ENCODE measurements around the gene SLC7A1. TPM values are rescaled to one million over a fixed set of nuclear protein-coding genes. Genes with fewer than 3 reads are reported as not detected.

The SLC7A1 gene
- total and polyA plus RNA-seq, 2 experiments from 2014 or later, result 23.0 to 74.7 TPM

- H3K4me3 ChIP-seq, result no peak overlapping the region
- DNase-seq (ENCODE audit: low spot score), result no peak
- H3K79me2 ChIP-seq (replicated peaks; ENCODE audit: insufficient read depth), result no peaks in the 10 kb centered on the region
- H3K4me1 ChIP-seq (ENCODE audit: insufficient read depth), result peaks cover 7% of the 10 kb centered on the region; the same call in 1 of the 2 replicates
- H3K36me3 Mint-ChIP-seq (ENCODE audit: low read depth), result no peaks in the 10 kb centered on the region
- H3K27me3 ChIP-seq (ENCODE audit: insufficient read depth), result no peaks in the 10 kb centered on the region
- no peaks in the 10 kb centered on the region for H3K9me2 ChIP-seq (ENCODE audit: insufficient read depth)
- no peak overlapping the region for H3K27ac ChIP-seq (ENCODE audit: low read depth)
- no peaks in the 10 kb centered on the region for H3K36me3 ChIP-seq (ENCODE audit: insufficient read depth)
- H2AFZ ChIP-seq, result no peak overlapping the region
- TF ChIP-seq ZNF114 (CRISPR knock-in tag; IDR thresholded peaks at IDR 0.05) (no peak), STAT1 (IDR thresholded peaks at IDR 0.05; ENCODE audit: unreplicated experiment) (no peak)
- H3K9me3 Mint-ChIP-seq, result no peaks in the 10 kb centered on the region
- no peak overlapping the region for H3K4me2 ChIP-seq
- no peak overlapping the region for H3K27ac Mint-ChIP-seq
- no peaks in the 10 kb centered on the region for H4K20me1 ChIP-seq (replicated peaks; ENCODE audit: insufficient read depth)
- H3K27me3 Mint-ChIP-seq (ENCODE audit: insufficient read depth, low read depth, poor library complexity), result peaks cover 7% of the 10 kb centered on the region
- no peak for ATAC-seq
- no peak overlapping the region for H3K4me3 Mint-ChIP-seq
- H3K4me1 Mint-ChIP-seq, result peaks cover 24% of the 10 kb centered on the region
- H3F3A ChIP-seq (replicated peaks; ENCODE audit: low read depth), result no peaks in the 10 kb centered on the region
These were observed 97.0 kb downstream of the SLC7A1 start for GRCh38 chr13:29498426-29499040.

DNA sequence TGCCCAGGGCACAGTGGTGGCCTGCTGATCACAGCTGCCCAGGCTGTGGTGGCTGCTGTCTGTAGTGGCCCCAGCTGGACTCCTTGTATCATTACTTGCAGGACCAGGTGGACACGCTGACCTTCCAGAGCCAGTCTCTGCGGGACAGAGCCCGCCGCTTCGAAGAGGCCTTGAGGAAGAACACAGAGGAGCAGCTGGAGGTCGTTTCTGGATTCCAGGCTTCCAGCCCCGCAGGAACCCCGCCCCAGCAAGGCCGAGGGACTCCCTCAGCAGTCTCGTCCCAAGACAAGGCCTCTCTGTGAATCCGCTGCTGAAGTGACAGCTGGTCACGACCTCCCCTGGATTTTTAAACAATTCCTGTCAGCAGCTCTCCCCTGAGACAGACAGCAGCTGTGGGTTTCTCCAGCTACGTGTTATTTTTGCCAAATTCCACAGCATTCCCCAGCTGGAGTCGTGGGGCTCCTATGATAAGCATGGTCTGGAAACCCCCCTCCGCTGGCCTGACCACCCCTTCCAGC lies 98.3 kb downstream of the SLC7A1 start:
- ATAC-seq (peak; percentile 51), DNase-seq (ENCODE audit: low spot score) (no peak)
- no peak overlapping the region for H2AFZ ChIP-seq
- no peak overlapping the region for H3K4me2 ChIP-seq
- no peak overlapping the region for H3K27ac ChIP-seq (ENCODE audit: low read depth)
- no peaks in the 10 kb centered on the region for H3K36me3 ChIP-seq (ENCODE audit: insufficient read depth)
- peaks cover 7% of the 10 kb centered on the region for H3K27me3 Mint-ChIP-seq (ENCODE audit: insufficient read depth, low read depth, poor library complexity)
- H3K27me3 ChIP-seq (ENCODE audit: insufficient read depth), result no peaks in the 10 kb centered on the region
- no peaks in the 10 kb centered on the region for H3K36me3 Mint-ChIP-seq (ENCODE audit: low read depth)
- no peak for TF ChIP-seq EZH2phosphoT487 (IDR thresholded peaks at IDR 0.05; ENCODE audit: unreplicated experiment)
- H4K20me1 ChIP-seq (replicated peaks; ENCODE audit: insufficient read depth), result no peaks in the 10 kb centered on the region
- no peaks in the 10 kb centered on the region for H3K9me2 ChIP-seq (ENCODE audit: insufficient read depth)
- H3K4me1 Mint-ChIP-seq, result peaks cover 24% of the 10 kb centered on the region
- H3F3A ChIP-seq (replicated peaks; ENCODE audit: low read depth), result no peaks in the 10 kb centered on the region
- peaks cover 7% of the 10 kb centered on the region; the same call in 1 of the 2 replicates for H3K4me1 ChIP-seq (ENCODE audit: insufficient read depth)
- no peak overlapping the region for H3K4me3 ChIP-seq
- H3K27ac Mint-ChIP-seq, result no peak overlapping the region
- no peak overlapping the region for H3K4me3 Mint-ChIP-seq
- H3K79me2 ChIP-seq (replicated peaks; ENCODE audit: insufficient read depth), result no peaks in the 10 kb centered on the region
- no peaks in the 10 kb centered on the region for H3K9me3 Mint-ChIP-seq

DNA sequence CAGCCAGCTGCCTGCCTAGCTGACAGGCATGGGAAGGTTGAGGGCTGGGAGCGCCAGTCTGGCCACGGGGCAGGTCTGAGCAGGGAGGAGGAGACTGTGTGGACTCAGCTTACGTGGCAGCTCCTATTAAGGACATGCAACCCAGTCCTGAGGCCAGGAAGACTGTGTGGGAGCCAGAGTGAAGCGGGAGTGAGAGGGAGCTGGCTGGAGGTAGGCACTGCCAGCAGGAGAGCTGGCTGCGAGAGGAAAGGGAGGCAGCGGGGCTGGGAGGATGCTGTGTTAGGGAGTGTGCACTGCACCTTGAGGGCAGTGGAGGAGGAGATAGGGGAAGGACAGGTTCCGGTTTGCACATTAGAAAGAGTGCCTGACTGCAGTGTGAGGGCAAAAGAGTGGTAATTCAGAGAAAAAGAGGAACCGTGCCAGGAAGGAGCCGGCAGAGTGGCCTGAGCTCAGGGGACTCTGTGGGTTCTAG lies 99.2 kb downstream of the SLC7A1 start:
- no peak for DNase-seq (ENCODE audit: low spot score)
- Mint-ChIP-seq H3K27ac (no peak overlapping the region), H3K4me1 (peaks cover 24% of the 10 kb centered on the region), H3K36me3 (ENCODE audit: low read depth) (no peaks in the 10 kb centered on the region), H3K27me3 (ENCODE audit: insufficient read depth, low read depth, poor library complexity) (peaks cover 7% of the 10 kb centered on the region), H3K4me3 (no peak overlapping the region), H3K9me3 (no peaks in the 10 kb centered on the region)
- Histone ChIP-seq H2AFZ (no peak overlapping the region), H3F3A (replicated peaks; ENCODE audit: low read depth) (no peaks in the 10 kb centered on the region), H3K4me2 (no peak overlapping the region), H3K9me2 (ENCODE audit: insufficient read depth) (no peaks in the 10 kb centered on the region), H4K20me1 (replicated peaks; ENCODE audit: insufficient read depth) (no peaks in the 10 kb centered on the region), H3K36me3 (ENCODE audit: insufficient read depth) (no peaks in the 10 kb centered on the region), H3K4me3 (no peak overlapping the region), H3K27me3 (ENCODE audit: insufficient read depth) (no peaks in the 10 kb centered on the region), H3K4me1 (ENCODE audit: insufficient read depth) (peaks cover 7% of the 10 kb centered on the region; the same call in 1 of the 2 replicates), H3K79me2 (replicated peaks; ENCODE audit: insufficient read depth) (no peaks in the 10 kb centered on the region), H3K27ac (ENCODE audit: low read depth) (no peak overlapping the region)
- ATAC-seq, result no peak; the same call in 2 of the 3 replicates
- TF ChIP-seq EZH2 (IDR thresholded peaks at IDR 0.05; ENCODE audit: low read depth, unreplicated experiment) (no peak), STAT1 (IDR thresholded peaks at IDR 0.05; ENCODE audit: unreplicated experiment) (no peak), JUNB (IDR thresholded peaks at IDR 0.05; ENCODE audit: unreplicated experiment) (no peak)
